Brain pericyte (primary cell): Measurements from ENCODE around the gene ANKRD18A.
A peak's percentile ranks its signal among the peaks of the same experiment; 100 is the strongest.

ENCODE experiments used
- DNase-seq: peaks from one replicate; pipeline ENCODE4 v3.0.0-alpha.2; 2012; ENCODE audit warnings: low read depth, low spot score

The ANKRD18A gene

GRCh38 chr9:38620483-38621433 lies at the start of gene ANKRD18A:
ANKRD18A (minus strand) TSS chr9:38620596; CDS start chr9:38620285, 311 bp downstream.
- DNase-seq: no peak

GRCh38 chr9:38668791-38669466 lies 48.5 kb upstream of the ANKRD18A start:
- no peak for DNase-seq

GRCh38 chr9:38662763-38663593 lies 42.6 kb upstream of the ANKRD18A start:
- peak; percentile 27 for DNase-seq

GRCh38 chr9:38659538-38659937 lies 39.1 kb upstream of the ANKRD18A start:
- DNase-seq: no peak

GRCh38 chr9:38656896-38657295 lies 36.5 kb upstream of the ANKRD18A start:
- no peak for DNase-seq

GRCh38 chr9:38652486-38652885 lies 32.1 kb upstream of the ANKRD18A start:
- no peak for DNase-seq

- DNase-seq: no peak
Observed at GRCh38 chr9:38652044-38652443, 31.6 kb upstream of the ANKRD18A start.

GRCh38 chr9:38651400-38652042 lies 31.1 kb upstream of the ANKRD18A start:
- no peak for DNase-seq

- no peak for DNase-seq
Observed at GRCh38 chr9:38650564-38650963, 30.2 kb upstream of the ANKRD18A start.

- DNase-seq: no peak
Observed at GRCh38 chr9:38649731-38650363, 29.5 kb upstream of the ANKRD18A start.

- no peak for DNase-seq
Observed at GRCh38 chr9:38644601-38645000, 24.2 kb upstream of the ANKRD18A start.

- DNase-seq: no peak
Observed at GRCh38 chr9:38643815-38644173, 23.4 kb upstream of the ANKRD18A start.

GRCh38 chr9:38642951-38643814 lies 22.8 kb upstream of the ANKRD18A start:
- no peak for DNase-seq

- DNase-seq: peak; percentile 47
Observed at GRCh38 chr9:38641985-38642864, 21.8 kb upstream of the ANKRD18A start.

- no peak for DNase-seq
Observed at GRCh38 chr9:38641142-38641541, 20.7 kb upstream of the ANKRD18A start.

GRCh38 chr9:38639577-38639940 lies 19.2 kb upstream of the ANKRD18A start:
- DNase-seq: no peak

GRCh38 chr9:38638881-38639576 lies 18.6 kb upstream of the ANKRD18A start:
- no peak for DNase-seq

- no peak for DNase-seq
Observed at GRCh38 chr9:38634315-38634714, 13.9 kb upstream of the ANKRD18A start.
